ENCODE results near the gene CAMK1D.

CAMK1D gene

GRCh38 chr10:12377658-12378290 is 28.4 kb downstream of the CAMK1D start:
- DNase-seq = no peak

GRCh38 chr10:12380999-12381398 is 31.7 kb downstream of the CAMK1D start:
- DNase-seq = no peak

- DNase-seq = no peak
These were observed 32.3 kb downstream of the CAMK1D start for GRCh38 chr10:12381536-12382156.

- DNase-seq = no peak
These were observed 32.8 kb downstream of the CAMK1D start for GRCh38 chr10:12382157-12382548.

GRCh38 chr10:12382956-12383531 is 33.7 kb downstream of the CAMK1D start:
- no peak for DNase-seq

GRCh38 chr10:12384906-12385305 is 35.6 kb downstream of the CAMK1D start:
- no peak for DNase-seq

- no peak for DNase-seq
These were observed 38.3 kb downstream of the CAMK1D start for GRCh38 chr10:12387561-12388210.

GRCh38 chr10:12388671-12389070 is 39.3 kb downstream of the CAMK1D start:
- no peak for DNase-seq

GRCh38 chr10:12389154-12389734 is 39.9 kb downstream of the CAMK1D start:
- no peak for DNase-seq

- no peak for DNase-seq
These were observed 41.4 kb downstream of the CAMK1D start for GRCh38 chr10:12390733-12391132.

GRCh38 chr10:12391206-12391605 is 41.9 kb downstream of the CAMK1D start:
- DNase-seq = no peak

- no peak for DNase-seq
These were observed 44.5 kb downstream of the CAMK1D start for GRCh38 chr10:12393831-12394230.

- DNase-seq = no peak
These were observed 45.1 kb downstream of the CAMK1D start for GRCh38 chr10:12394241-12395033.

- no peak for DNase-seq
These were observed 46.7 kb downstream of the CAMK1D start for GRCh38 chr10:12396093-12396492.

- no peak for DNase-seq
These were observed 47.2 kb downstream of the CAMK1D start for GRCh38 chr10:12396567-12396966.

- DNase-seq = no peak
These were observed 48.0 kb downstream of the CAMK1D start for GRCh38 chr10:12397147-12397896.

GRCh38 chr10:12397941-12398340 is 48.6 kb downstream of the CAMK1D start:
- no peak for DNase-seq

- no peak for DNase-seq
These were observed 51.1 kb downstream of the CAMK1D start for GRCh38 chr10:12400266-12400931.

GRCh38 chr10:12401466-12401865 is 52.1 kb downstream of the CAMK1D start:
- no peak for DNase-seq

GRCh38 chr10:12403119-12403518 is 53.8 kb downstream of the CAMK1D start:
- DNase-seq = no peak

Measured in NCI-H1048 (cell line).